GM12891 (cell line): ENCODE results near the gene IFIT2.

Experiments used
- PAX5 ChIP-seq: IDR thresholded peaks from 2 replicates; pipeline ENCODE4 v1.6.1; 2011; ENCODE audit warnings: low read length, moderate library complexity, mild to moderate bottlenecking; ENCODE audit not compliant: insufficient read depth, severe bottlenecking
- POLR2A ChIP-seq: IDR thresholded peaks from 2 replicates; pipeline ENCODE4 v1.6.1; 2011; ENCODE audit warnings: low read depth, low read length, control low read depth
- POLR2AphosphoS5 ChIP-seq: IDR thresholded peaks from 2 replicates; pipeline ENCODE4 v1.6.1; 2011; ENCODE audit warnings: low read depth, low read length, control low read depth
- POU2F2 ChIP-seq: IDR thresholded peaks from 2 replicates; pipeline ENCODE4 v1.6.1; 2011; ENCODE audit warnings: low read depth, mild to moderate bottlenecking, control low read depth, low read length, moderate library complexity
- SPI1 ChIP-seq: IDR thresholded peaks from 2 replicates; pipeline ENCODE4 v1.6.1; 2011; ENCODE audit warnings: low read depth, low read length, control low read depth
- TAF1 ChIP-seq: IDR thresholded peaks from 2 replicates; pipeline ENCODE4 v1.6.1; 2011; ENCODE audit warnings: low read depth, low read length, control low read depth

- TF ChIP-seq POLR2A = no peak
- no peak for TF ChIP-seq SPI1
- TF ChIP-seq POLR2AphosphoS5 = no peak
- TF ChIP-seq TAF1 = no peak
- no peak for TF ChIP-seq POU2F2
- no peak for TF ChIP-seq PAX5
Observed at GRCh38 chr10:89263531-89263930, 38.3 kb upstream of the IFIT2 start.
